Measurements from ENCODE around the gene SIN3B. TPM values are rescaled to one million over a fixed set of nuclear protein-coding genes. Genes with fewer than 3 reads are reported as not detected.
"Not testable (repeated sequence)": the region's sequence is repeated elsewhere in the genome, so short reads cannot be mapped to it uniquely, and the experiment has no call there.

The SIN3B gene
- polyA plus RNA-seq, 3 donors = 61.9 to 97.6 (median 62.6) TPM

GRCh38 chr19:16856091-16856490, 26.9 kb downstream of the SIN3B start:
- DNase-seq (ENCODE audit: extremely low read depth in 1 of 11, low read depth in 9 of 11, low spot score in 4 of 11) = no peak

- DNase-seq (ENCODE audit: extremely low read depth in 1 of 11, low read depth in 9 of 11, low spot score in 4 of 11) = no peak
These were observed 30.4 kb downstream of the SIN3B start for GRCh38 chr19:16859626-16860025.

DNA sequence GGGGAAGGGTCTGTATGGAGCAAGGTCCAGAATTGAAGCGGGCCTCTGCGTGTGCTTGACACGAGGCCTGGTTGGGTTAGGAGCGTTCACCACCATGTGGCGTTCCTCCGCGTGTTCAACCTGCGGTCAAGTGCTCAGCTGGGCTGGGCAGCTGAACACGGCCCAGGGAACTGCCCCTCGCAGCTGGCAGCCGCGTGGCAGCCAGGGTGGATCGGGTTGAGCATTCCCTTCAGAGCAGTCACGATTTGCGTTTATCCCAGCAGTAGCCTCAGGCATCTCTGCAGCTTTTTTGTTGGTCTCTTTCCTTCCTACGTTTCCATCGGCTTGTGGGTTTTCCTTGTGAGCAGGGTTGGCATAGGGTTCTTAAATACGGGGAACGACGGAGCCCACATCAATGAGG, 30.9 kb downstream of the SIN3B start:
- no peak for DNase-seq (ENCODE audit: extremely low read depth in 1 of 11, low read depth in 9 of 11, low spot score in 4 of 11)

DNA sequence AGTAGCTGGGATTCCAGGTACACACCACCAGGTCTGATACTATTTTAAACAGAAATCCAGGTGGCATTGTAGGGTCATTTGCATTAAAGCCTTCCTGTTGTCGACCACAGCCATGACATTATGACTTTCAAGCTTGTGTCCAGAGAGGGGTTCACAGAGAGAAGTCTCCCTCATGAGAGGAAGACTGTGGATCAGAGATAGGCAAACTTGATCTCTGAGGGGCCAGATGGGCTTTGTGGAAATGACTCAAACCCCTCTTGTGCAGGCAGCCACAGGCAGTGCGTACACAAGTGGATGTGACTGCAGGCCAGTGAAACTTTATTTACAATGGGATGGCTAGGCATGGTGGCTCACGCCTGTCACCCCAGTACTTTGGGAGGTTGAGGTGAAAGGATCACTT, 31.8 kb downstream of the SIN3B start:
- no peak for DNase-seq (ENCODE audit: extremely low read depth in 1 of 11, low read depth in 9 of 11, low spot score in 4 of 11)

DNA sequence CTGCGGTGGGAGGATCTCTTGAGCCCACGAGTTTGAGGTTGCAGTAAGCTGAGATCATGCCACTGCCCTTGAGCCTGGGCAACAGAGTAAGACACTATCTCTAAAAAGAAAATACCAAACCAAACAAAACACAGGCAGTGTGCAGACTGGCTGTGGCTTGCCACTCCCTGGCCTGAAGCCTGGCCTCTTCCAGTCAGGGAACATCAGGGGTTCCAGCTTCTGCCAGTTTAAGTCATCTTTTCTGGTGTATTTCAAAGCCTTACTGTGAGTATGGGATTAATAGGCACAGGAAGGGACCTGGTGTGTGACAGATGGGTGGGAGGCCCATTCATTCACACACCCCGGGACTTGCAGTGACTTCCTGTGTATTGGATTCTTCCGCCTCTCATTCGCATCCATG, 32.6 kb downstream of the SIN3B start:
- no peak for DNase-seq (ENCODE audit: extremely low read depth in 1 of 11, low read depth in 9 of 11, low spot score in 4 of 11)

DNA sequence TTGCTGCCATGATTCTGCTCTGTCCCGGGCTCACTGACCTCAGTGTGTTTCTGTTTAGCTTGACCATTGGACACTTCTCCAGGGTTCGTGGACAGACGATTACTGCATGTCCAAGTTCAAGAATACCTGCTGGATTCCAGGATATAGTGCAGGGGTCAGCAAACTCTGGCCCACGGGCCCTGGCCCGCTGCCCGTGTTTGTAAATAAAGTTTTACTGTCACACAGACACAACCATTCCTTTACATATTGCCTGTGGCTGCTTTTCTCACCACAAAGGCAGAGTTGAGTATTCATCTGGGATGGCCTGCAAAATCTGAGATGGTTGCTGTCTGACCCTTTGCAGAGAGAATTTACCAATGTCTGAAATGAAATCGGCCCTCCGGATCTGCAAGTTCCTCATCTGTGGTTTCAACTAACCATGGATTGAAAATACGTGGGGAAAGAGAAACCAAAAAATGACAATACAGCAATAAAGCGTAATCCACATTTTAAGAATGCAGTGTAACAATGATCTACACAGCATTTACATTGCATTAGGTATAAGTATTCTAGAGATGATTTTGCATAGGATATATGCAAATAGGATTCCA, 33.7 kb downstream of the SIN3B start:
- no peak for DNase-seq (ENCODE audit: extremely low read depth in 1 of 11, low read depth in 9 of 11, low spot score in 4 of 11)

DNA sequence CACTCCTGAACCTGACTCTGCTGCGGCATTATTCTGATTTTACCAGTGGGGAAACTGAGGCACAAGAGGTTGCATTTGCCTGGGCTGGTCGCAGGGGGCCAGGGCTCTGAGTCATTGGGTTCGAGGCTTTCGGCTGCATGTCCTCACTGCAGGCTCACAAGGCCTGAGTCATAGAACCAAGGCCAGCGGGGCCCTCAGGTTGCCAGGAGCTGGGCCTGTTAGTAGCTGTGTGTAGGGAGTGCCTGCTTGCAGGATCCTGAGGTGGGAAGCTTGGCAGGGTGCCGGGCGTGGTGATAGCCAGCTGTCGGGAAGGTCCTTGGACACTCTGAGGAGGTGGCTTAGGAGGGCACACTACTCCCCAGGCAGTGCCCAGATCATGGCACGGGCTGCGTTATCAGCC, 38.0 kb downstream of the SIN3B start:
- DNase-seq (ENCODE audit: extremely low read depth in 1 of 11, low read depth in 9 of 11, low spot score in 4 of 11) = no peak

DNA sequence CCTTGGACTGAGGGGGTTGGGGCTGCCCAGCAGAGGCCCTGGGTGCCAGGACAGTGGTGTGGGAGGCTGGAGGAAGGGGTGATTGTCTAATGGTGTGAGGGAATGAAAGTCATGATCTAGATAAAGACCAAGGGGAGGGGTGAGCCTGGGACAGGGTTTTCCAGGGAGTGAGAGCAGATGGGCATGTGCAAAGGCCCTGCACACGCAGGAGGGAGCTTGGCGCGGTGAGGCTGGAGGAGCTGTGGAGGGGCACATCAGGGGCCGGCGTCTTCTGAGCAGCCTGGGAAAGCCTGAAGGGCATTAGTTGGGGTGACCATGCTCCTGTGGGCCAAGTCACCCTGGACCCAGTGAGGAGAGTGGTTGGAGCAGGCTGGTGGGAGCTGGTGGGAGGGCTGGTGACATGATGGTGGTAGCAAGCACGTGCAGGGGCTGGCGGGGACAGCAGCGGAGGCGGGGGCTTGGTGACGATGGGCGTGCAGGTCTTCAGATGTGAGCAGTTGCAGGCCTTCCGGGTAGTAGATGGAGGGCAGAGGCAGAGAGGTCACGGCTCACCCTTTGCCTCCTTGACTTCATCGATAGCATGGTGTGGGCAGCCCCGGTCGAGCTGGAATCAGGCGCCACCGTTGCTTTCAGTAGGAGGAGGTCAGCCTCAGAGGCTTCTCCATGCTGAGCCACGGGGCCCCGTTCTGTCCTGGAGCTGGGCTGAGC, 39.4 kb downstream of the SIN3B start:
- no peak for DNase-seq (ENCODE audit: extremely low read depth in 1 of 11, low read depth in 9 of 11, low spot score in 4 of 11)

DNA sequence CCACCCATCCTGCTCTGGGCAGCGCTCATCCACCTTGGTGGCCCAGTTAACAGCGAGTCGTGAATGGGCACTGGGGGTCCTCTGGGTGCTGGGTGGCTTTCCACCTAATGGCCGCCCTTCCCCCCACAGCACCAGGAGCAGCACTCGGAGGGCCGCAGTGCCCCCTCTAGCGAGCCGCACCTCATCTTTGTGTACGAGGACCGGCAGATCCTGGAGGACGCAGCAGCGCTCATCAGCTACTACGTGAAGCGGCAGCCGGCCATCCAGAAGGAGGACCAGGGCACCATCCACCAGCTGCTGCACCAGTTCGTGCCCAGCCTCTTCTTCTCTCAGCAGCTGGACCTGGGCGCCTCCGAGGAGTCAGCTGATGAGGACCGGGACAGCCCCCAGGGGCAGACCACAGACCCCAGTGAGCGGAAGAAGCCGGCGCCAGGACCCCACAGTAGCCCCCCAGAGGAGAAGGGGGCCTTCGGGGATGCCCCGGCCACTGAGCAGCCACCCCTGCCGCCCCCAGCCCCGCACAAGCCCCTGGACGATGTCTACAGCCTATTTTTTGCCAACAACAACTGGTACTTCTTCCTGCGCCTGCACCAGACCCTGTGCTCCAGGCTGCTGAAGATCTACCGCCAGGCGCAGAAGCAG, 40.3 kb downstream of the SIN3B start:
- DNase-seq (ENCODE audit: extremely low read depth in 1 of 11, low read depth in 9 of 11, low spot score in 4 of 11) = no peak

DNA sequence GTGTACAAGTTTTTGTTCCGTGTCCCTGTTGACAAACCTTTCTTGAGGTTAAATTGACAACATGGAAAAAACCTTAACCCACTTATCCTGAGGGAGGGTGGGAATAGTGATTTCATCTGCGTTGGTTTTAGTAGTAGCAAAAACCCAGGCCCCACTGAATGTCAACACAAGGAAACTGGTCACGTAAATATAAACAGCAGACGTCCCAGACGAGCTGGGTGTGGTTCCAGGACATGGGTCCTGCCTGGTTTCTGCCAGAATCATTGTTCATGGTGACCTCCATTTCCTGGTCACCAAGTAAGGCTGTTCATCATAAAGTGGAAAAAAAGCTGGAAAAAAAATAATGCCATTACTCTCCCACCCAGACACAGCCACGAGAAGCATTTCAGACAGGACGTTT, 42.7 kb downstream of the SIN3B start:
- DNase-seq (ENCODE audit: extremely low read depth in 1 of 11, low read depth in 9 of 11, low spot score in 4 of 11) = peak in 2 of 11 donors; percentile 20

DNA sequence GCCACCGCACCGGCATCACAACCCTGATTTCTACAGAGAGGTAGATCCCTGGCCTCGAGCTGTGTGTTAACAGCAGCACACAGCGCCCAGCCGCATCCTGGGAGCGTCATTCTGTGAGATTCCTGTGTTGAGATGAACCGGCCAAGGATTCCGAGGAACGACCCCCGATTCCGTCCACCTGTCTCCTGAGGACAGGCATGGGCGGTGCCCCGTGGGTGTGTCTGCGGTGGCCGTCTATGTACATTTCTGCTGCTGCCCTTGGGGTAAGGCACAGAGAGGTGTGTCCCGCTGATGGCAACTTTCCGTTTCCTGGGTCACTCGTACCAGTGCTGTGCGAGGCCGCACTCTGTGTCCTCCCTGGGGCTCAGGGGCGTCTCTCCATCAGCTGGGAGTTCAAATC, 43.5 kb downstream of the SIN3B start:
- DNase-seq (ENCODE audit: extremely low read depth in 1 of 11, low read depth in 9 of 11, low spot score in 4 of 11) = no peak

GRCh38 chr19:16873594-16873993, 44.4 kb downstream of the SIN3B start:
- DNase-seq (ENCODE audit: extremely low read depth in 1 of 11, low read depth in 9 of 11, low spot score in 4 of 11) = no peak

DNA sequence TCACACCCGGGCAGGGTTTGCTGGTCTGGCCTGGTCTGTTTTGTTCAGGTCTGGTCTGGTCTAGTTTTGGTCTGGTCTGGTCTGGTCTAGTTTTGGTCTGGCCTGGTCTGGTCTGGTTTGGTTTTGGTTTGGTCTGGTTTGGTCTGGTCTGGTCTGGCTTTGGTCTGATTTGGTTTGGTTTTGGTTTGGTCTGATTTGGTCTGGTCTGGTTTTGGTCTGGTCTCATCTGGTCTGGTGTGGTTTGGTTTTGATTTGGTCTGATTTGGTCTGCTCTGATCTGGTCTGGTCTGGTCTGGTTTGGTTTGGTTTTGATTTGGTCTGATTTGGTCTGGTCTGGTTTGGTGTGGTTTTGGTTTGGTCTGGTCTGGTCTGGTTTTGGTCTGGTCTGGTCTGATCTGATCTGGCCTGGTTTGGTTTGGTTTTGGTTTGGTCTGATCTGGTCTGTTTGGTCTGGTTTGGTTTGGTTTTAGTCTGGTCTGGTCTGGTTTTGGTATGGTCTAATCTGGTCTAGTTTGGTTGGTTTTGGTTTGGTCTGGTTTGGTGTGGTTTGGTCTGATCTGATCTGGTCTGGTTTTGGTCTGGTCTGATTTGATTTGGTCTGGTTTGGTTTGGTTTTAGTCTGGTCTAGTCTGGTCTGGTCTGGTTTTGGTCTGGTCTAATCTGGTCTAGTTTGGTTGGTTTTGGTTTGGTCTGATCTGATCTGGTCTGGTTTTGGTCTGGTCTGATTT, 45.2 kb downstream of the SIN3B start:
- no peak for DNase-seq (ENCODE audit: extremely low read depth in 1 of 11, low read depth in 9 of 11, low spot score in 4 of 11)

GRCh38 chr19:16874978-16875299, 45.7 kb downstream of the SIN3B start:
- not testable (repeated sequence) for DNase-seq (ENCODE audit: extremely low read depth in 1 of 11, low read depth in 9 of 11, low spot score in 4 of 11)

DNA sequence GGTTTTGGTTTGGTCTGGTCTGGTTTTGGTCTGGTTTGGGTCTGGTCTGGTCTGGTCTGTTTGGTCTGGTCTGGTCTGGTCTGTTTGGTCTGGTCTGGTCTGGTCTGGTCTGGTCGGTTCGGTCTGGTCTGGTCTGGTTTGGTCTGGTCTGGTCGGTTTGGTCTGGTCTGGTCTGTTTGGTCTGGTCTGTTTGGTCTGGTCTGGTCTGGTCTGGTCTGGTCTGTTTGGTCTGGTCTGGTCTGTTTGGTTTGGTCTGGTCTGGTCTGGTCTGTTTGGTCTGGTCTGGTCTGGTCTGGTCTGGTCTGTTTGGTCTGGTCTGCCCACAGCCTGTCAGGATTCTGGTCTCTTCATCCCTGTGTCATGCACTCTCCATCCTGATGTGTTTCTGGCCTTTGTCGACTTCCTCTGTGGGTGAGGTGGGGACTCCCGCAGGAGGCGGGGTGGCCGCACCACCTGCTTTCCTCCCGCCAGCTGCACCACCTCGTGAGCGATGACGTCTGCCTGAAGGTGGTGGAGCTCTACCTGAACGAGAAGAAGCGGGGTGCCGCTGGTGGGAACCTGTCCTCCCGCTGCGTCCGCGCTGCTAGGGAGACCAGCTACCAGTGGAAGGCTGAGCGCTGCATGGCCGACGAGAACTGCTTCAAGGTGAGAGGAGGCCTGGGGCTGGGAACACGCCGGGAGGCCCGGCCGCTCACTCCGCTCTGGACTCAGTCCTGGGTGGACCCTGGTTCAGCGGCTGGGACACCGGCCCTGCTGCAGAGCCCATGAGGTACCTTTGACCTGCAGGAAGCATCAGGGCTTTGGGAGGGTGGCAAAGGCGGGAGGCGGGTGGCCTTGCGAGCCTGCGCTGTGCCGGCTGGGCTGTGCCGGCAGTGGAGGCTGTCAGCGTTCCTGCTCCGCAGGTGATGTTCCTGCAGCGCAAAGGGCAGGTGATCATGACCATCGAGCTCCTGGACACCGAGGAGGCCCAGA, 46.7 kb downstream of the SIN3B start:
- DNase-seq (ENCODE audit: extremely low read depth in 1 of 11, low read depth in 9 of 11, low spot score in 4 of 11) = no peak

DNA sequence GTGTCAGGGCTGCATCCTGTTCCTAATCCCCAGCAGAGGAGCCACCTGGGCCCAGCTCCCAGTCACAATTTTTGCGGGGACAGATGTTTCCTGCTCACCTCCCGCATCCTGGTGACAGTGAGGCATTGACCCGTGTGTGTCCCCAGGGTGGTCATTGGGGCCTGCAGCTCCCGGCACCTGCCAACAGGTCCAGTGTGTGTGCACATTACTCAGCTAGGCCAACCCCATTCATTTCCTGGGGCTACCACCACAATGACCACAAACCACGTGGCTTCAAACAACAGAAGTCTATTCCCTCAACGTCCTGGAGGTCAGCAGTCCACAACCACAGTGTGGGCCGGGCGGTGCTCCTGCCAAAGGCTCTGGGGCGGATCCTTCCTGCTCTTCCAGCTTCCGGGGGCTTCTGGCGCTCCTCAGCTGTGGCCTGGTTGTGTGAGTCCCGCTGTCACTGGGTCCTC, 47.7 kb downstream of the SIN3B start:
- no peak for DNase-seq (ENCODE audit: extremely low read depth in 1 of 11, low read depth in 9 of 11, low spot score in 4 of 11)

- no peak for DNase-seq (ENCODE audit: extremely low read depth in 1 of 11, low read depth in 9 of 11, low spot score in 4 of 11)
These were observed 48.4 kb downstream of the SIN3B start for GRCh38 chr19:16877581-16877980.

DNA sequence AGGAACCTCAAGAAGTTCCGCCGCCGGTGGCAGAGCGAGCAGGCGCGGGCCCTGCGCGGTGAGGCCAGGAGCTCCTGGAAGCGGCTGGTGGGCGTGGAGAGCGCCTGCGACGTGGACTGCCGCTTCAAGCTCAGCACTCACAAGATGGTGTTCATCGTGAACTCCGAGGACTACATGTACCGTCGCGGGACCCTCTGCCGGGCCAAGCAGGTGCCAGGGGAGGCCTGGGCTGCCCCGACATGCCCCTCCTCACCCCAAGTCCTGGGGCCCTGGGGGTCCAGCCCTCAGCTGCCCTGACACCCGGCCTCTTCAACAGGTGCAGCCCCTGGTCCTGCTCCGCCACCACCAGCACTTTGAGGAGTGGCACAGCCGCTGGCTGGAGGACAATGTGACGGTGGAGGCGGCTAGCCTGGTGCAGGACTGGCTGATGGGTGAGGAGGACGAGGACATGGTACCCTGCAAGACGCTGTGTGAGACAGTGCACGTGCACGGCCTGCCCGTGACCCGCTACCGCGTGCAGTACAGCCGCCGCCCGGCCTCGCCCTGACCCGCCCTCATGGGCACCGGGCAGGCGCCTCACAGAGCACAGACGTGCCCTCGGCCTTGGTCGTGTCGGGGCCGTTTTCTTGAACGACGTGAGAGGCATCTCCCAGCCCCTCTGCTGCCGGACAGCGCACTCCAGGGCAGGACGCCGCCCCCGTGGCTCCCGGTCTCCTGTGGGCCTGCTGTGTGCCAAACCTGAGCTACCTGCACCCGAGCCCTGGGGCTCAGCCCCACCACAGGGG, 49.2 kb downstream of the SIN3B start:
- DNase-seq (ENCODE audit: extremely low read depth in 1 of 11, low read depth in 9 of 11, low spot score in 4 of 11) = no peak
